GM18519 (cell line): Measurements from ENCODE around the gene PSMB5.

Source experiments
- ATAC-seq: cut with Tn5 transposase; IDR thresholded peaks from one replicate; pipeline ENCODE4 v1.9.1; 2021; ENCODE audit warnings: mild to moderate bottlenecking, moderate library complexity; ENCODE audit not compliant: unreplicated experiment, low FRiP score

The PSMB5 gene

DNA sequence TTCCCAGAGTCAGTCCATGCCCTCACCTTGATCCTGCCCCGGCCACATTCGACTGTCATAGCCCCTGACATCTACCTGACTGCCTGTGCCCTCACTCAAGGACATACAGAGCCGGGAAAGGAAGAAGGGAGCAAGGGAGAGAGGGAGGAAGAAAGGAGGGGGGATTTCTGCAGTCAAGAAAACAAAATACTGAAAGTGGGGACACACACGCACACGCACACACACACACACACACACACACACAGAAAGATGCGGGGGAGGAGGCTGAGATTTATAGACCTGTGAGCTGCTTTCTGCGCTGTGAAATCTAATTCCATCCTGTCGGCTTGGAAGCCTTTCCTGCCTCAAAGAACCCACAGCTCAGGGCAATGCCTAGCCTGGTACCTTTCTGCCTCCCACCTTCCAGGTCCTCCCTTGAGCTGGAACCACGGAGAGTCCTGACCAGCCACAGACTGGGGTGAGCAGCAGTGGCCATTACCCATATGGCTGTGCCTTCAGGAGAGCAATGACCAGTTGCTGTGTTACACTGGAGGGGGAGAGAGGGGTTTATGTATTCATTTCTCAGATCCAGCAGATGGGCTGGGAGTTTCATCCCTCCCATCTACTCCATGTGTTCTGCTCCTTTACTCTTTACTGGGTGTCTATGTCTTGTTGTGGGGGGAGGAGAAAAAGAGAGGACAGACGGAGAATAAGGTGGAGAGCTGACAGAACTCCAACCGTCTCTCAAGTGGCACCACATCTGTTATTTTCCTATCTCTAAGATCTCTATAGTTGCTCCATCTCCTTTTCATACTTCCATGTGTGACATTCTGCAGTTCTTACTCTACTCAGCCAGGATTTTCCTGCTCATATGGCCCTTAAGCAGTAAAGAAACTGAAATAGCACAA is 37.7 kb downstream of the PSMB5 start:
- no peak for ATAC-seq

DNA sequence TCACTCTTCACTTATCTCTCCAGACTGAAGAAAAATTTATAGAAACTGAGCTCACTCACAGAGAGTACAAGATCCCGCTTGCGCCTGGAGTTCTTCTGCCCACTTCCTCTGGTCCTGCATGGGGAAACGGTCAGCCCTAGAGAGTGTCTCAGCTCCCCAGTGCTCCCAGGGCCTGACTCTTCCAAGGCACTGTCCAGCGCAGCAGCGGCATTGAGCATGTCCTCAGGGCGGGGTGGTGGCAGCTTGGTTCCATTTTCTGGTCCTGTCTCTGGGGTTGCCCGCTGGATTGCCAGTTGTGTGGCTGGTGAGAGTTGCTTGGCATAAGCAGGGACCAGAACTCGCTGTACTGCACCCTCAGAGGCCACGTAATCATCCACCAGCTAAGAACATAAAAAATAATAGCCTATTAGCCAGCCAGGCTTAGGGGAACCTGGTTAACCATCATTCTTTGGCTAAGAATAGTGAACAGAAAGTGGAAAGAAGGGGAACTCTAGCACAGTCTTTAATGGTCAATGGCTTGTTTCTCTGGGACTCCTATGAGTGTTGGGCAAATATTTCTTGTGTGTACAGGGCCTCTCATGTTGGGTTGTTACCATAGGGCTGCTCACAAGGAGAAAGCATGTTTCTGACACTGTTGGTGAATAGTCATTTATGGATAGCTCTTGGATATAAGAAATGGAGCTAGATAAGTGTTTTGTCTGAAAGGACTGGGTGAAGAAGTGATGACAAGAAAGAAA is 38.6 kb downstream of the PSMB5 start:
- no peak for ATAC-seq

- ATAC-seq, result no peak
These were observed 39.9 kb downstream of the PSMB5 start for GRCh38 chr14:22994762-22995275.

DNA sequence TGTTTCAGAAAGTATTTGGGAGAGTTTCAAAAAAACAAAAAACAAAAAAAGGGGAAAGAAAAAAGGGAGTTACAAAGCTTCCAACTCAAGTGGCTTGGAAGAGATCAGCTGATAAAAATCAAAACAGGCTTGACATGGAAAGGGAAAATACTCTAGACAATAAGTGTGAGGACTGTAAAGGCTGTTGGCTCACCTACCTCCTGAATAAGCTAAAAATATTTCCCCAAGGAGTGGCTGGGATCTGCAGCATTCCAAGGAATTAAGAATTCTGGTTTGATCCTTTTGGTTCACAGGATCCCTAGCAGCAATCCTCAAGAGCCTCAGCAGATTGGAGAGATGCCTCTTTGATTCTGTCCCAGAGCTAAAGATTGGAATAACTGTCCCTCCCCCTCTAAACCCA is 41.2 kb downstream of the PSMB5 start:
- no peak for ATAC-seq

GRCh38 chr14:22991852-22992251 is 42.8 kb downstream of the PSMB5 start:
- no peak for ATAC-seq

- ATAC-seq, result no peak
These were observed 47.4 kb downstream of the PSMB5 start for GRCh38 chr14:22987291-22987690.

- ATAC-seq, result no peak
These were observed 48.1 kb downstream of the PSMB5 start for GRCh38 chr14:22986508-22987054.

- no peak for ATAC-seq
These were observed 48.7 kb downstream of the PSMB5 start for GRCh38 chr14:22985894-22986507.

DNA sequence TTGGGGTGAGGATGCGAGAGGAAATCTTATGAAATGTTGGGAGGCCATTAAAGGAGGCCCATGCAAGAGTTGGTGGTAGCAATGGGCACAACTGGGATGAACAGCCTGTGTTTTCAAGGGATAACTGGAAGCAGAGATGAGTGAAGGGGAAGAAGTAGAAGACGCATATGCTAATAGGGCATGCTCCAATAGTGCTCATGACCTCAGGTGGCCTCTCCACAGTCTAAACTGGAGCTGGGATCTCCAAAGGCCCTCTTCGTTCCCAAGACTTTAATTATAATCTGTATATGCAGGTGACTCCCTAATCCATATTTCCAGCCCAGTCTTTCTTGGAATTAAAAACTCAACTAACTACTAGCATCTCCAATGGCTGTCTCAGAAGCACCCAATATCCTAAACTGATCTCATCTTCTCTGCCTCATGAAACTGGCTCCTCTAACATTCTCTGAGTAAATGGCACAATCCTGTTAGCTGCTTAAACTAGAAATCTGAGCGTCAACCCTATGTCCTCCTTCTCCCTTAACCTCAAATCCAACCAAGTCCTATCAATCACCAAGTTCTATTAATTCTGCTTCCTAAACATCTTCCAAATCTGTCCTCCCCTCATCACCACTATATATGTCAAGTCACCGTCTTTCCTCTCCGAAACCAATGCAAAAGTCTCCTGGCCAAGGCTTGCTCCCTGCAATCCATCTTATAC is 49.6 kb downstream of the PSMB5 start:
- no peak for ATAC-seq

DNA sequence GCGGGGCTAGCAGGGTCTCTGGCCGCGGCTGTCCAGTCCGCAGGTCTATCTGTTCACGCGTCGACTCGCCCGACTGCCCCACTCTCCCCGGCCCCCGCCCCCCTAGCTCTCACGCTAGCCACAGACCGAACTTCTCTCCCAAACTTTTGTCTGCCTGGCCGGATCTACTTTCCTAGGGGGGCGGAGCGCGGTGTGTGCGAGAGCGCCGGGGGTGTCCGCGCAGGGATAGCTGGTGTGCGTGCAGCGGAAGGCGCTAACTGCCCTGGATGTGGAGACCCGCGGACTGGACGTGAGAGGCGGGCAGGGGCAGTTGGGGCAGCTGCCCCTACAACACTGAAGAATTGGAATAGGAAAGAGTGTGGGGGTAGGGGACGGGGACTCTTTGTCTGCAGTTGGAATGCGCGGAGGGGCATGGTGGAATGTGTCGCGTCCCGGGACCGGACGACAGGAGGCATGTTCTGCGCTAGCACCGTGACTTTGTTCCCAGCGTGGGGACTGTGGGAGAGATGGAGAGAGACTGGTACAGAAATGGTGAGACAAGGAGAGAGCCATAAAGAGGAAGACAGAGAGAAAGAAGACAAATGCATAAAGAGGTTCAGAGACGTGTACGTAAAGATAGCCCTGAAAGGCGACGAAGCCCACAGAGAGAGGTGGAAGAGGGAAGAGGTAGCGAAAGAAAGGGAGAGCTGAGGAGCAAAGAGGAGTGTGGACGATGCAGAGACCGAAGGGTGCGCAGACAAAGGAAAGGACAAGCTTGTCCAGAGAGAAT is 52.0 kb downstream of the PSMB5 start, which contains the start of gene AJUBA:
AJUBA (minus strand) TSS at position 75 of the 769 bp plus-strand sequence. CDS start 285 bp downstream, outside the sequence.
- ATAC-seq, result no peak

DNA sequence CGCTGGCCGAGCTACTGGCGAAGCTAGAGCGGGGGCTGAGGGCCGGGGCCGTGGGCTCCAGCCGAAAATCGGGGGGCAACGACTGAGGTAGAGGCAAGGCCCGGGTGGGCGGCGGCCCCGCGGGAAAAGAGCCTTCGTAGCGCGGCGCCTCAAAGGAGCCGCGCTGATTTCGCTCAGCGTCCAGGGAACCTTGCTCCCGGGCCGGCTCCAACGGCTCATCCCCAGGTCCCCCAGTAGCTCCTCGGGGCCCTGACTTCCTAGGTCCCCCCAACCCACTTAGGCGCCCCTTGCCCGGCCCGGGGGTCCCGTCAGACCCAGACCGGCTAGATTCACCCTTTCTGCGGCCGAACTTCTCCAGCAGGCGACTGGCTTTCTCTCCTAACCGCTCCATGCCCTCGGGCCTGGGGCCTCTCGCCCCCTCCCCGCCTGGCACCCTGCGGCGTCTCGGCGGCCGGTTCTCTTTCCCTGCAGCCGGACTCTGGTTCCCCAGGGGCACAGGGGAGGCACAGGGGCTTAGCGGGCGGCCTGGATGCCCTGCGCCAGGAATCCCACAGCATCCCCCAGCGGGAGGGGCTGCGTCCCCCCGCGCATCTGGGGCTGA is 52.7 kb downstream of the PSMB5 start:
- ATAC-seq, result no peak

GRCh38 chr14:22981090-22981875 is 53.4 kb downstream of the PSMB5 start:
- ATAC-seq, result no peak

- no peak for ATAC-seq
These were observed 54.0 kb downstream of the PSMB5 start for GRCh38 chr14:22980672-22981089.

DNA sequence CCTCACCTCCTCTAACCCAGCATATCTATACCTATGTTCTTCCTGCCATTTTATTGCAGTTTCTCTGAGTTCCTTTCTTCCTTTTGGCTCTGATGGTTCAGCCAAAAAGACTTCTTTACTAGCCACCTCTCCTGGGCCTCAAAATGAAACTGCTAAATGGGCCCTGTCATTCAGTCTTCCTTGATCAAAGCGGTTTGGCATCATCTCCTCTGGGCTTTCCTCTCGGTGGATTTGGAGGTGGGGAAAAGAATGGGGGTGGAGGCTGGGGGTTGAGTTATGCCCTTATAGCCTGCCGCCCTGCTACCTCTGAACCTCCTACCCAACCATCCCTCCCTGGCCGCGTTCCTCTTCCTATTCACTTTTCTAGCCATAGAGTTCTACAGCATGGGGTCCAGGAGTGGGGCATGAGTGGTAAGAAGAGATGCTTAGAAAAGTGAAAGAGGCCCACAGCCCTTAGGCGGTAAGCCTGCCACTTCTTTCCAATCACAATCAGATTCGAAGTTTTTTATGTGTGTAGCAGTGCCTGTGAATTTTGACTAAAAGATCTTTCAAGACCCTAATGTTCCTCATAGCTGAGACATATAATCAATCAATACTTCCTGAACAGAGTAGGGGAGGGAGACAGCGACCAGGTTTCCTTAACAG is 54.8 kb downstream of the PSMB5 start:
- ATAC-seq, result no peak

- no peak for ATAC-seq
These were observed 55.6 kb downstream of the PSMB5 start for GRCh38 chr14:22978981-22979671.

- no peak for ATAC-seq
These were observed 56.2 kb downstream of the PSMB5 start for GRCh38 chr14:22978487-22978837.
